SU-DHL-6 (cell line): ENCODE data around the gene DCTPP1.

Experiments used
- EZH2phosphoT487 ChIP-seq: fragments of 200-600 bp; sonication (generic), shearing (Covaris generic); conservative IDR thresholded peaks from 2 replicates; pipeline ENCODE4 v1.6.1; 2018; ENCODE audit warnings: mild to moderate bottlenecking, antibody characterized with exemption, low read length, moderate library complexity, mixed read lengths
- TF ChIP-seq, protein P1 (sequence below): fragments of 200-600 bp; sonication (generic); IDR thresholded peaks from one replicate; pipeline ENCODE4 v1.5.1; 2017; ENCODE audit warnings: antibody characterized with exemption, mild to moderate bottlenecking, low read length, moderate library complexity; ENCODE audit not compliant: insufficient read depth, poor library complexity, severe bottlenecking

DNA sequence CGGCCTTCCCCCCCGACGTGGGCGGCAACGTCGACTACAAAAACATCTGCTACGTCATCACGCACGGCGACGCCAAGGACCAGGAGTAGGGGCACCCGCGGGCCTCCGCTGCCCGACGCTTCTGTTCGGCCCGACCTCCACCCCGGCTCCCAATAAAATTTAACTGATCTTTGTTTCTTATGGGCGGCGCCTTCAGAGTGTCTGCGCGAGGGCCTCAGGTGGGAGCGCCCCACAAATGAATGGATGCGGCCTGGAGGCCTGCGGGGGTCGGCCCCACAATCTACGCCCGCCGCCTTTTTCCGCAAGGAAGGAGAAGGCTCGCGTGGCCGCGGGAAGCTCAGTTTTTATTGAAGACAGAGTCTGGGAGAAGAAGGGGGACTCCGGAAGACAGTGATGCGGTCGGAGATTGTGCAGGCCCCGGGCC lies 52.0 kb downstream of the DCTPP1 start:
- TF ChIP-seq, protein P1, sequence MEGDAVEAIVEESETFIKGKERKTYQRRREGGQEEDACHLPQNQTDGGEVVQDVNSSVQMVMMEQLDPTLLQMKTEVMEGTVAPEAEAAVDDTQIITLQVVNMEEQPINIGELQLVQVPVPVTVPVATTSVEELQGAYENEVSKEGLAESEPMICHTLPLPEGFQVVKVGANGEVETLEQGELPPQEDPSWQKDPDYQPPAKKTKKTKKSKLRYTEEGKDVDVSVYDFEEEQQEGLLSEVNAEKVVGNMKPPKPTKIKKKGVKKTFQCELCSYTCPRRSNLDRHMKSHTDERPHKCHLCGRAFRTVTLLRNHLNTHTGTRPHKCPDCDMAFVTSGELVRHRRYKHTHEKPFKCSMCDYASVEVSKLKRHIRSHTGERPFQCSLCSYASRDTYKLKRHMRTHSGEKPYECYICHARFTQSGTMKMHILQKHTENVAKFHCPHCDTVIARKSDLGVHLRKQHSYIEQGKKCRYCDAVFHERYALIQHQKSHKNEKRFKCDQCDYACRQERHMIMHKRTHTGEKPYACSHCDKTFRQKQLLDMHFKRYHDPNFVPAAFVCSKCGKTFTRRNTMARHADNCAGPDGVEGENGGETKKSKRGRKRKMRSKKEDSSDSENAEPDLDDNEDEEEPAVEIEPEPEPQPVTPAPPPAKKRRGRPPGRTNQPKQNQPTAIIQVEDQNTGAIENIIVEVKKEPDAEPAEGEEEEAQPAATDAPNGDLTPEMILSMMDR = no peak
- TF ChIP-seq EZH2phosphoT487 = no peak
